GM12892 (cell line): ENCODE measurements around the gene ZNF652.

Experiments used
- POLR2A ChIP-seq: IDR thresholded peaks from 2 replicates; pipeline ENCODE4 v1.6.1; 2011; ENCODE audit warnings: low read depth, low read length, control low read depth
- TAF1 ChIP-seq: IDR thresholded peaks from 2 replicates; pipeline ENCODE4 v1.6.1; 2011; ENCODE audit warnings: low read depth, mild to moderate bottlenecking, control low read depth, low read length, borderline replicate concordance

GRCh38 chr17:49397586-49397985 is 35.5 kb upstream of the ZNF652 start:
- TF ChIP-seq POLR2A: no peak
- TF ChIP-seq TAF1: no peak
